ENCODE results near the gene EVI5L.
"Not testable (repeated sequence)": the region's sequence is repeated elsewhere in the genome, so short reads cannot be mapped to it uniquely, and the experiment has no call there.

Gene EVI5L

DNA sequence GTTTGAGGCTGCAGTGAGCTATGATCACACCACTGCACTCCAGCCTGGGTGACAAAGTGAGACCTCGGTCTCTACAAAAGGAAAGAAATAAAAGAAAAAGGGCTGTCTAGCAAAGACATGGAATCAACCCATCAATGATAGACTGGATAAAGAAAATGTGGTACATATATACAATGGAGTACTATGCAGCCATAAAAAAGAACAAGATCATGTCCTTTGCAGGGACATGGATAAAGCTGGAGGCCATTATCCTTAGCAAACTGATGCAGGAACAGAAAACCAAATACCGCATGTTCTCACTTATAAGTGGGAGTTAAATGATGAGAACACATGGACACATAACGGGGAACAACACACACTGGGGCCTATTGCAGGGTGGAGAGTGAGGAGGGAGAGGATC lies 14.0 kb upstream of the EVI5L start:
- DNase-seq (ENCODE audit: low read depth in 2 of 2) = not testable (repeated sequence)

GRCh38 chr19:7817801-7818200 lies 12.2 kb upstream of the EVI5L start:
- DNase-seq (ENCODE audit: low read depth in 2 of 2) = no peak

DNA sequence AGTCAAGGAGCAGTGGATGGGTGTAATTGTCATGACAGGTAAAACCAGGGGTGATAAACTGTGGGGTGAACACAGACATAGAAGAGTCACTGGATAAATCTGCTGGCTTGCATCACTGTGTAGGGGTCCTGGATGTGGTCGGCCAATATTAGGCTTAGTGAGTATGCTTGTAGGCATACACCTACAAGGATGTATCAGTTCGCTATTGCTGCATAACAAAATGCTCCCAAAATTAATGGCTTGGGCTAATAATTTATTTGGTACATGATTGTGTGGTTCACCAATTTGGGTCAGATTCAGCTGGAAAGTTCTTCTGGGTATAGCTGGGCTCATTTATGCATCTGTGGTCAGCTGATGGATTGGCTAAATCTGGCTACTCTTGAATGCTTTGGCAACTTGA lies 11.2 kb upstream of the EVI5L start:
- DNase-seq (ENCODE audit: low read depth in 2 of 2) = no peak

GRCh38 chr19:7819337-7819736 lies 10.7 kb upstream of the EVI5L start:
- no peak for DNase-seq (ENCODE audit: low read depth in 2 of 2)

DNA sequence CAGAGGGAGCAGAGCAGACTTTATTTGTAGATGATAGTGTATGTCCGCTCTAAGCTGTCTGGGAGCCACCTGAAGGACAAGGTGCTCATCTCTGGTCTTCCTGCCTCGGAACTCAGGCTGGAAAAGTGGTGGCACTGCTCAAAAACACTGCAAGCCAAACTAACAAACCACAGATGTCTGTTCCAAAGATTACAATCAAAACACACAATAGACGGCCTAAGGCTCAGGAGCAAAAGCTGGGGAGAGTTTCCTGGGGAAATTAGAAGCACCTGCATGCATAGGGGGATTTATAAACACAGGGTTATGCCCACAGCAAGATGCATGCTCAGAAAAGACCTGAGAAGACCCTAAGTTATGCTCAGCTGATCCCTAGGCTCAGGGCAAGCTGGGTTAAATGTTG lies 9.4 kb upstream of the EVI5L start:
- no peak for DNase-seq (ENCODE audit: low read depth in 2 of 2)

GRCh38 chr19:7822910-7823515 lies 7.0 kb upstream of the EVI5L start:
- no peak for DNase-seq (ENCODE audit: low read depth in 2 of 2)

GRCh38 chr19:7823686-7824301 lies 6.2 kb upstream of the EVI5L start:
- DNase-seq (ENCODE audit: low read depth in 2 of 2) = no peak

- no peak for DNase-seq (ENCODE audit: low read depth in 2 of 2)
These were observed 875 bp upstream of the EVI5L start for GRCh38 chr19:7829166-7829520.

GRCh38 chr19:7830272-7830771 lies 304 bp downstream of the EVI5L start:
- no peak for DNase-seq (ENCODE audit: low read depth in 2 of 2)

GRCh38 chr19:7830823-7831222 lies 805 bp downstream of the EVI5L start:
- DNase-seq (ENCODE audit: low read depth in 2 of 2) = no peak

GRCh38 chr19:7831452-7831851 lies 1.4 kb downstream of the EVI5L start:
- DNase-seq (ENCODE audit: low read depth in 2 of 2) = no peak

DNA sequence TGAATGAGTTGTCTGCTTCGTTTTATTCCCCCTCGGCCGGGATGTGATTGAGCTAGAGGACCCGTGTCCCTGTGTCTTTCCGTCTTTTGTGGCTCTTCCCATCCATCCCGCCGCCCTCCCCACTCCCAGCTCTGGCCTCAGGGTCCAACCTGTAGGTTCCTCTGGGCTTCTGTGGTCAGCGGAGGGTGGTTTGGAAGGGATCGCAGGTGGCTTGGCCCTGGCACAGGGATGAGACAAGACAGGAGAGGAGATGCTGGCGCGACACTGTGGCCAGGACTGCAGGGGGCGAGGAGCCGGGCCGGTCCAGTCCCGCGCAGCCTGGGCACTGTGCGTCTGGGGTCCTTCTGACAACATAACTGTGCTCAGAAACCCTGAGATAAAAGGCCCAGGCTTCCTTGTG lies 2.0 kb downstream of the EVI5L start:
- no peak for DNase-seq (ENCODE audit: low read depth in 2 of 2)

DNA sequence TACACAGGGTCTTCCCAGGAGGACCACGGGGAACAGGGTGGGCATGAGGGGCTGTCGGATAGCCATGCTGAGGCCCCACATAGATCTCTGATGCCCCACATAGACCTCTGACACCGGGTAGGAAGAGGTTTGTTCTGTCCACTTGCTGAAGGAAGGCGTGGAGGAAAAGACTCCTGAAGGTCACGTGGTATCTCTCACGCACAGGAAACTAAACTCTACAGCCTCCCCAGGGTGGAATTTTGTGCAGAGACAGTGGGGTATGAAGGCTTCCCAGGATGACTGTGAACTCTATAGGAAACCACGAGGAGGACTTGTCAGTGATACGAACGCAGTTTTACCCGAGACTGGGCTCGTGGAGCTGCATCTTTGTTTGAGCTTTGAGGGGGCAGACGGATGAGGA lies 2.8 kb downstream of the EVI5L start:
- DNase-seq (ENCODE audit: low read depth in 2 of 2) = no peak

DNA sequence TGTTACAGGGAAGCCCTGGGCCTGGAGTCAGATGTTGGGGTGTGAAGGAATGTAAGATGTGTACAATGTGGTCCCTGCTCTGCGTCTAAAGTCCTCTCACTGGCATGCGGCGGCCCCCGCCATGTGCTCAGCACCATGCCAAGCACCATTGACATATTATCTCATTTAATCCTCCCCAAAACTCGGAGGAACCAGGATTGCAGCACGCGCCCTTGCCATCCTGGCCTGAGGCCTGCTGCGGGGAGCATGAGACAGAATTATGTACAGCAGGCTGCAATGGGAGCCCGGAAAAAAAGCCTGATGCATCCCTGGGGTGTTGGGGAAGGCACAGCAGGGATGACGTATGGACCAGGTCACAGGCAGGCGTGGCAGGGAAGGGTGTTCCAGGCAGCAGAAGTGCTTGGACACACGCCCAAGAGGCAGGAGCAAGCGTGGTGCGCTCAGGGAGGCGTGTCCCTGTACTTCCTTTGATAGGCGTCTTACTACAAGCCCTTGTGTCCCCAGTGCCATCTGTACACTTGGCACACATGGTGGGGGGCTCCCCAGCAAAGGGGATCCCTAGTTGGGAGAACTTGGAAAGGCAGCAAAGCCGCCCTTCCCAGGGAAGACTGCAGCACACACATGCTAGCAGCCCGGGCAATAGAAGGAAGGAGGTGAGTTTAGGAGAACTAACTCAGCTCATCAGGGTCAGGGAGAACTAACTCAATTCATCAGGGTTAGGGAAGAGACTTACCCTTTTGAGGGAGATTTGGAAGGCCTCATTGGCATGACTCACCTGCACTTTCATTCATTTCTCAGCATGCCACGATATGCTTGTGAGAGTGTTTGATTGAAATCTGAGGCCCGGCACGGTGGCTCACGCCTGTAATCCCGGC lies 3.4 kb downstream of the EVI5L start:
- DNase-seq (ENCODE audit: low read depth in 2 of 2) = no peak

DNA sequence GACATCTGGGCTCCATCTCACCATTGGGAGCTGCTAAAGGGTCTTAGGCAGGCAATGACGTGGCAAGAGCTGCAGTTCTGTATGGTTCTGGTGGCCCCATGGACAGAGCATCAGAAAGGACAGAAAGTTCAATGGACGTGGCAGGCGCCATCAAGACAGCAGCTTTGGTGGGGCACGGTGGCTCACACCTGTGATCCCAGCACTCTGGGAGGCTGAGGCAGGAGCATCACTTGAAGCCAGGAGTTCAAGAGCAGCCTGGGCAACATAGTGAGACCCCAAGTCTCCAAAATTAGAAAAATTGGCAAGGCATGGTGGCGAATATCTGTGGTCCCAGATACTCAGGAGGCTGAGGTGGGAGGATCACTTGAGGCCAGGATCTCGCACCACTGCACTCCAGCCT lies 9.5 kb downstream of the EVI5L start:
- DNase-seq (ENCODE audit: low read depth in 2 of 2) = no peak

DNA sequence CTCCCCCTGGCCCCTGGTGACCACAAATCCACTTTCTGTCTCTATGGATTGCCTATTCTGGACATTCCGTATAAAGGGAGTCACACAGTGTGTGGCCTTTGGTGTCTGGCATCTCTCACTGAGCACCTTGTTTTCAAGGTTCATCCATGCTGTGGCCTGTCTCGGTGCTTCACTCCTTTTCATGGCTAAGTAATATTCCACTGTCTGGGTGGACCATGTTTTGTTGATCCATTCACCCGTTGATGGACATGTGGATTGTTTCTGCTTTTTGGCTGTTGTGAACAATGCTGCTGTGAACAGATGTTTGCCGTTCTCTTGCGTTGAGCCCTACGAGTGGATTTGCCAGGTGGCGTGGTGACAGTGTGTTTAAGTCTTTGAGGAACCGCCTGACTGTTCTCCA lies 10.6 kb downstream of the EVI5L start:
- no peak for DNase-seq (ENCODE audit: low read depth in 2 of 2)

- DNase-seq (ENCODE audit: low read depth in 2 of 2) = no peak
These were observed 12.0 kb downstream of the EVI5L start for GRCh38 chr19:7841751-7842660.

DNA sequence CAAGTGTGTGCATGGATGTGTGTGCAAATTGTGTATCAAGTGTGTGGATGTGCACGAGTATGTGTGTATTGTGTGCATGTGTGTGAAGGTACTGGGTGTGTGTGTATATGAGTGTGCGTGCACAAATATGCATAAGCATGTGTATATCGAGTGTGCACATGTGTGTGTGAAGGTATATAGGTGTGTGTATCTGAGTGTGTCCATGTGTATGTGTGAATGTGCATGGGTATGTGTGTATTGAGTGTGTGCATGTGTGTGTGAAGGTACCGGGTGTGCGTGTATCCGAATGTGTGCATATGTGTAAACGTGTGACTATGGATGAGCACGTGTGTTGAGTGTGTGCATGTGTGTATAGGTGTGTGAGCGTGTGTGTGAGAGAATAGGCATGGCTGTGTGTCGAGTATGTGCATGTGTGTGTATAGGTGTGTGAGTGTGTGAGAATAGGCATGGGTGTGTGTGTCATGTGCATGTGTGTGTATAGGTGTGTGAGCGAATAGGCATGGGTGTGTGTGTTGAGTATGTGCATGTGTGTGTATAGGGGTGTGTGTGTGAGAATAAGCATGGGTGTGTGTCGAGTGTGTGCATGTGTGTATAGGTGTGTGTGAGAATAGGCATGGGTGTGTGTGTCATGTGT lies 12.8 kb downstream of the EVI5L start:
- no peak for DNase-seq (ENCODE audit: low read depth in 2 of 2)

GRCh38 chr19:7843521-7843920 lies 13.5 kb downstream of the EVI5L start:
- no peak for DNase-seq (ENCODE audit: low read depth in 2 of 2)

GRCh38 chr19:7844405-7844804 lies 14.4 kb downstream of the EVI5L start:
- no peak for DNase-seq (ENCODE audit: low read depth in 2 of 2)

DNA sequence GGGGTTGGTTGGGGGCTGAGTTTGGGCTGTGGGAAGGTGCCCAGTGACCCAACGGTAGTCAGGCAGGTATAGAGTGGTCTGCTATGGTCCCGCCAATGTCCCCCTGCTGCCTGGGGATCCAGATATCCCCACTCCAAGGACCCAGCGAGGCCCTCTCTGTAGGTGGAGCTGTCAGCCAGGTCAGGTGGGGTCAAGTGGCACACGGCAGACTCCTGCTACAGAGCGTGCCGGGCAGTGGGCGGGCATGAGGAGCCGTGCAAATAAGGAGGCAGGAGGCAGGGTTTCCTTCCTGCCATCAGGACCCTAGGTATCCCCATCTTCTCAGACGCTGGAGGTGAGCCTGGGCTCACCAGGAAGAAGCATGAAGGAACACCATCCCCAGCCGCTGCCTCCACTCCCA lies 14.9 kb downstream of the EVI5L start:
- no peak for DNase-seq (ENCODE audit: low read depth in 2 of 2)

All from stimulated activated CD4-positive, alpha-beta T cell treated with anti-CD3 and anti-CD28 coated beads, Interleukin-12 subunit alpha, Interleukin-12 subunit beta, amount 100 ng/mL, for 24 hours (primary cell).